Fibroblast of pulmonary artery (primary cell): ENCODE results near the gene GRHPR.

ENCODE experiments used
- DNase-seq: peaks from one replicate; pipeline ENCODE4 v3.0.0-alpha.2; 2010; ENCODE audit warnings: low read depth
- H3K4me3 ChIP-seq: replicated peaks from 2 replicates; pipeline ENCODE4 v1.5.1; 2011; ENCODE audit warnings: low read depth, mild to moderate bottlenecking, control low read depth, low read length, moderate library complexity
- TF ChIP-seq, protein P1 (sequence below): IDR thresholded peaks from 2 replicates; pipeline ENCODE4 v1.5.1; 2011; ENCODE audit warnings: mild to moderate bottlenecking, control low read depth, low read length, inconsistent platforms; ENCODE audit errors: missing control alignments

The GRHPR gene

DNA sequence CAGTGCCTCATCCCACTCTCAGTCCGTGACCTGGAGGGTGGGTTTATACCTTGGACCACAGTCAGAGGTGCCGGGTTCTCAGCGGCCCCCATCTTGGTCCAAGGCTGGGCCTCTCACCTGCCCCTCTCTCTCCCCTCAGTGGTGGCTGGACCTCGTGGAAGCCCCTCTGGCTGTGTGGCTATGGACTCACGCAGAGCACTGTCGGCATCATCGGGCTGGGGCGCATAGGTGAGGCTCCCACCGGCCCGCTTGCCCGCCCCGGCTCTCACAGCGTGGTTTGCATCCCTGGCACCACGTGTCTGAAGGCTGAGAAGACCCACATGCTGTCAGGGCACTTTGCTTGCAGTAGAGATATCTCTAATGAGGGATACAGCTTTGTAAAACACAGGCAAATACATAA lies 5.8 kb downstream of the GRHPR start:
- TF ChIP-seq, protein P1, sequence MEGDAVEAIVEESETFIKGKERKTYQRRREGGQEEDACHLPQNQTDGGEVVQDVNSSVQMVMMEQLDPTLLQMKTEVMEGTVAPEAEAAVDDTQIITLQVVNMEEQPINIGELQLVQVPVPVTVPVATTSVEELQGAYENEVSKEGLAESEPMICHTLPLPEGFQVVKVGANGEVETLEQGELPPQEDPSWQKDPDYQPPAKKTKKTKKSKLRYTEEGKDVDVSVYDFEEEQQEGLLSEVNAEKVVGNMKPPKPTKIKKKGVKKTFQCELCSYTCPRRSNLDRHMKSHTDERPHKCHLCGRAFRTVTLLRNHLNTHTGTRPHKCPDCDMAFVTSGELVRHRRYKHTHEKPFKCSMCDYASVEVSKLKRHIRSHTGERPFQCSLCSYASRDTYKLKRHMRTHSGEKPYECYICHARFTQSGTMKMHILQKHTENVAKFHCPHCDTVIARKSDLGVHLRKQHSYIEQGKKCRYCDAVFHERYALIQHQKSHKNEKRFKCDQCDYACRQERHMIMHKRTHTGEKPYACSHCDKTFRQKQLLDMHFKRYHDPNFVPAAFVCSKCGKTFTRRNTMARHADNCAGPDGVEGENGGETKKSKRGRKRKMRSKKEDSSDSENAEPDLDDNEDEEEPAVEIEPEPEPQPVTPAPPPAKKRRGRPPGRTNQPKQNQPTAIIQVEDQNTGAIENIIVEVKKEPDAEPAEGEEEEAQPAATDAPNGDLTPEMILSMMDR: no peak
- DNase-seq: no peak
- H3K4me3 ChIP-seq: no peak overlapping the region

DNA sequence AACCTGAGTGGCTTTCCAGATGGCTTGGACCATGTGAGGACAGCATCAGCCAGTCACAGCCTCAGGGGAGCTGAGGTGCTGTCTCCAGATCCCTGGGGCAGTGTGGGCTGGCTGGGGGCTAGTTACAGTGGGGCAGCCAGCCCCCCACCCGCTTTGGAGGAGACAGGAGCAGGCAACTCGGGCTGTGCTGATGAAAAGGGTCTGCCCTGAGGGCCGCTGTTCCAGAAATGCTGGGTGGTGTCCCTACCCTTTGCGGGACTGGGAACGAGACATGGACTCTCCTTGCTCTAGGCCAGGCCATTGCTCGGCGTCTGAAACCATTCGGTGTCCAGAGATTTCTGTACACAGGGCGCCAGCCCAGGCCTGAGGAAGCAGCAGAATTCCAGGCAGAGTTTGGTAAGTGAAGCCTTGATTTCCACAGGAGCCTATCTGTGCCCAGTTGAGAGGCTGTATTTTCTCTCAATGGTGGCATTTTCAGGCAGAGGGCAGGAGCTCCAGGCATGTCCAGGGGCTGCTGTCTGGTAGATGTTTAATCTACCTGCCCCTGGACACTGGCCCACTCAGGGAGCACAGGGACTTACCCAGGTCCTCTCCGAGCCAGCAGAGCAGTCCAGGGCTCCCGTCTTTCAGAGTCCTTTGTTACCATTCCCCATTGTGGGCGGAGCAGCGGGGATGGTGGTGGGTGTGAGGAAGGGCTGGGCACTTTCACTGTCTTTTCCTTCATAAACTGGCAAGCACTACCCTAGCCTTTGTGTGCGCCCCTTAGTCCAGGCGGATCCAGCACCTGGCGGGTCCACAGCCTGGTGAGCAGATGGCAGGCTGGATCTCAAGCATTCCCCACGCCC lies 7.2 kb downstream of the GRHPR start:
- no peak for DNase-seq
- TF ChIP-seq, protein P1: no peak
- no peak overlapping the region for H3K4me3 ChIP-seq

DNA sequence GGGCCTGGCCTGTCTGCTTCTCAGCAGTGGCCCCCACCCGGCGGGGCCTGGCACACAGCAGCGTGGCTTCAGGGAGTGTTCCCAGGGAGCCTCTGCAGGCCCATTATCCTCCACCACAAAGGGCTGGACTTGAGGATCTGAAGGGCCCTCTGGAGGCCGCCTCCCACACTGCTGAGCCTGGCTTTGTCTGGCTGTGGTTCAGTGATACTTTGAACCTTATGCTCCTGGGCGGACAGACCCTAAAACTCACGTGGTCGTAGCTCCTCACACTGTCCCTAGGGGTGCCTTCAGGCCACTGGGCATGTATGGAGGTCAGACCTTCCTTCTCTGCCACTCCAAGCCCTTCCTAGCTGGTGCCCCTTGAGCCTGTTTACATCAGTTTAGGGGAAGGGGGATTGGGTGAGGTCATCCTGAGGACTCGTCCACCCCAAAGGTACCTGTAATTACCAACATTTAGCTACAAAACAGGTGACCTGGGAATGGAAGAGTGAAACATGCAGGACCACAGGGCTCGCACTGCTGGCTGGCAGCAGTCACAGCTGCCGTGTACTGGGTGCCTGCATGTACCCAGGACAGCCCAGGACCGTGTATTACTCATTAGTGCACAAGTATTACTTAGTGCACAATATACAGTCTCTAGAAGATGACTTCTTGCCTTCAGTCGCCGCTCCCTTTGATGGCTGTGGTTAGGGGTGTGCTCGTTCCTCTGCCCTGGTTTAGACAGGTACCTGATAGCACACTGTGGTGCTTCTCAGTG lies 8.5 kb downstream of the GRHPR start:
- TF ChIP-seq, protein P1: no peak
- no peak overlapping the region for H3K4me3 ChIP-seq
- DNase-seq: no peak

DNA sequence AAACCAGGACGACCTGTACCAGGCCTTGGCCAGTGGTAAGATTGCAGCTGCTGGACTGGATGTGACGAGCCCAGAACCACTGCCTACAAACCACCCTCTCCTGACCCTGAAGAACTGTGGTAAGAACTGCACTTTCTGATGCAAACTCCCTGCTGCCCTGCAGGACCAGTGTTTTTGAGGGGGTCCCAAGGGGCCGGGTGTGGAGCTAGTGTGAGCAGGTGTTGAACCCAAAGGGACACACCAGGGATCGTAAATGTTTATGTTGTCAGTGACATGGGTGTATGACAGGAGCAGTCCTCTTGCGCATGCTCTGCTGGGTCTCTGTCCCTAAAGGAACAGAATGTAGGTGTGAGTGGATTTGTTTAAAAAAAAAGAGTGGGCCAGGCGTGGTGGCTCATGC lies 9.5 kb downstream of the GRHPR start:
- DNase-seq: no peak
- H3K4me3 ChIP-seq: no peak overlapping the region
- TF ChIP-seq, protein P1: no peak

DNA sequence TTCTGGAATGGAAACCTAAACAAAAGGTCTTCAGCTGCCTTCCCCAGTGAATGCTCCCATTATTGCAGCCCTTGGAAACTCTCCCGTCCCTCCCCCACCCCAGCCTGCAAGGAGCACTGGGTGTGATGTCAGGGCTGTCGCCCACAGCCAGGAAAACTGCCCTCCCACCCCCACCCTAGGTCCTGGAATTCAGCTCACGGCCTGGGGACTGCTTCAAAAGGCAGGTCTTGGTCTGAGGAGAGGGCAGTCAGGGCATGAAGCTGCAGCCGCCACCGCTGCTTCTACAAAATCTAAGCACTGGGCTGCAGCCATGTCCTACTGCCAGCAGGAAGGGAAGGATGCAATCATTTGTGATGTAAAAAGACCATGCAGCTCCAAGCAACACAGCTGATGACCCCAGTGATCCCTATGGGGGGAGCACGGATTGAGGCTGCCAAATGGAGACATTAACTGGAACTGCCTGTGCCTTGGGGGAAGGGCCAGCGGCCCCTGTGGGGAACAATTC lies 11.4 kb downstream of the GRHPR start:
- H3K4me3 ChIP-seq: no peak overlapping the region
- no peak for DNase-seq
- TF ChIP-seq, protein P1: no peak

DNA sequence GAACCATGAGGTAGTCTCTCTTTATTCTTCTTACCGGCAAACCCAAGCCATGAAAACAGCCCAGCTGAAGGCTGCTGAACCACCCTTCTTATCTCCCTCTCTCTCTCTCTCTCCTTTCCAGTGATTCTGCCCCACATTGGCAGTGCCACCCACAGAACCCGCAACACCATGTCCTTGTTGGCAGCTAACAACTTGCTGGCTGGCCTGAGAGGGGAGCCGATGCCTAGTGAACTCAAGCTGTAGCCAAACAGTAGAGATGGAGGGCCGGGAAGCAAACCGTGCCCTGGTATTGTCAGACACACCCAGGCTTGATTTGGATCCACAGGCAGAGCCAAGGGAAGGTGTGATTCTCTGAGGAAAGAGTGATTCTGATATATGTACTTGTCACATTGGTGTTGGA lies 14.0 kb downstream of the GRHPR start:
- no peak for DNase-seq
- H3K4me3 ChIP-seq: no peak overlapping the region
- TF ChIP-seq, protein P1: no peak
